EL (cell line): ENCODE measurements around the gene TPP1.

Experiments
- DNase-seq: peaks from one replicate; pipeline ENCODE4 v3.0.0-alpha.2; 2016

The TPP1 gene

GRCh38 chr11:6586434-6587359 lies 32.5 kb downstream of the TPP1 start:
- DNase-seq, result no peak

- no peak for DNase-seq
These were observed 34.7 kb downstream of the TPP1 start for GRCh38 chr11:6584528-6584927.

DNA sequence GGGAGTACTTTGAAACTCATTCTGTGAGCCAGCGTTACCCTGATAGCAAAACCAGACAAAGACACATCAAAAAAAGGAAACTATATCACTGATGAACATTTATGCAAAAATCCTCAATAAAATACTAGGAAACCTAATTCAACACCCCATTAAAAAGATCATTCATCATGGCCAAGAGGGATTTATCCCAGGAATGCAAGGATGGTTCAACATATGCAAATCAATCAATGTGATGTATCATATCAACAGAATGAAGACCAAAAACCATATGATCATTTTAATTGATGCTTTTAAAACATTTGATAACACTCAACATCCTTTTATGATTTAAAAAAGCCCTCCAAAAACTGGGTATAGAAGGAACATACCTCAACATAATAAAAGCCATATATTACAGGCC lies 35.6 kb downstream of the TPP1 start:
- DNase-seq, result no peak

- no peak for DNase-seq
These were observed 39.5 kb downstream of the TPP1 start for GRCh38 chr11:6579681-6580080.

DNA sequence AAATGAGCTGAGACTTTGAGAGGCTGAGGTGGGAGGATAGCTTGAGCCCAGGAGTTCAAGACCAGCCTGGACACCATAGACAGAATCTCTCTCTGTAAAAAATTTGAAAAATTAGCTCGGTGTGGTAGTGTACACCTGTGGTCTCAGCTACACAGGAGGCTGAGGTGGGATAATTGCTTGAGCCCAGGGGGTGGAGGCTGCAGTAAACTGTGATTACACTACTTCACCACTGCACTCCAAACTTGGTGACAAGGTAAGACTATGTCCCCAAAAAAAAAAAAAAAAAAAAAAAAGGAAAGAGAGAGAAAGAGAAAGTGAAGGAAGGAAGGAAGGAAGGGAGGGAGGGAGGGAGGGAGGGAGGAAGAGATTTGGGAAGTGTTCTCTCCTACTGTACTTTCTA lies 41.1 kb downstream of the TPP1 start:
- DNase-seq, result no peak

- peak; percentile 62 for DNase-seq
These were observed 42.5 kb downstream of the TPP1 start for GRCh38 chr11:6576471-6577373.

DNA sequence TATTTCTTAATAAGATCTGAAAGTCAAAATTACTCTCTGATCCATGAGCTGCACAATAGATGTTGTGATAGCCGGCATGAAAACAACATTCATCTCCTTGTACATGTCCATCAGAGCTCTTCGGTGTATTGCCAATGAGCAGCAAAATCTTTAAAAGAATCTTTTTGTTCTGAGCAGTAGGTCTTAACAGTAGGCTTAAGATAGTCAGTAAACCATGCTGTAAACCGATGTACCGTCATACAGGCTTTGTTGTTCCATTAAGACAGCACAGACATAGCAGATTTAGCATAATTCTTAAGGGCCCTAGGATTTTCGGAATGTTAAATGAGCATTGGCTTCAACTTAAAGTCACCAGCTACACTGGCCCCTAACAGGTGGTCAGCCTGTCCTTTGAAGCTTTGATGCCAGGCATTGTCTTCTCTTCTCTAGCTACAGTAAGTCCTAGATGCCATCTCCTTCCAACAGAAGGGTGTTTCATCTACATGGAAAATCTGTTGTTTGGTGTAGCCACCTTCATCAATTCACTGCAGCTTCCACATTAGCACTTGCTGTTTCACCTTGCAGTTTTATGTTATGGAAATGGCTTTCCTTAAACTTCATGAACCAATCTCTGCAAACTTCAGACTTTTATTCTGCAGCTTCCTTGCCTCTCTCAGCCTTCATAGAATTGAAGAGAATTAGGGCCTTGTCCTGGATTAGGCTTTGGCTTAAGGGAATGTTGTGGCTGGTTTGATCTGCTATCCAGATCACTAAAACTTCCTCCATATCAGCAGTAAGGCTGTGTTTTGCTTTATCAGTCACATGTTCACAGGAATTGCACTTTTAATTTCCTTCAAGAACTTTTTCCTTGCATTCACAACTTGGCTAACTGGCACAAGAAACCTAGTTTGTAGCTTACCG lies 44.2 kb downstream of the TPP1 start:
- no peak for DNase-seq

DNA sequence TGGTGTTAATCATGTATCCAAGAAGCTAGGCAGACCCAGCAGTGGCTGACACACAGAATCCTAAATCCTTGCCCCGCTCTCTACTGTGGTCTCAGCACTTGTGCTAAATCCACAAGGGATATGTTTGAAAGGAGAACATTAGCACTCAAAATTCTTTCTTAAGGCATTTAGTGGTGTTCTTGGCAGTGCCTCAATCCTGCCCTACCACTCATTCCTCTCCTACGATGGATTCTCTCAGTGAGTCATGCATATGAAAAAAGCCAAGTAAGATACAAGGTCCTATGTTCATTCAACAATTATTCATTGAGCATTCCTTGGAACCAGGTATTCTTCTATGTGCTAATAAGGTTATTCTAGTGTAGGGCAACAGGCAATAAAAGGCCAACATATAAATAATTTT lies 47.0 kb downstream of the TPP1 start:
- DNase-seq, result peak; percentile 61

GRCh38 chr11:6571434-6572008 lies 47.7 kb downstream of the TPP1 start:
- DNase-seq, result no peak

DNA sequence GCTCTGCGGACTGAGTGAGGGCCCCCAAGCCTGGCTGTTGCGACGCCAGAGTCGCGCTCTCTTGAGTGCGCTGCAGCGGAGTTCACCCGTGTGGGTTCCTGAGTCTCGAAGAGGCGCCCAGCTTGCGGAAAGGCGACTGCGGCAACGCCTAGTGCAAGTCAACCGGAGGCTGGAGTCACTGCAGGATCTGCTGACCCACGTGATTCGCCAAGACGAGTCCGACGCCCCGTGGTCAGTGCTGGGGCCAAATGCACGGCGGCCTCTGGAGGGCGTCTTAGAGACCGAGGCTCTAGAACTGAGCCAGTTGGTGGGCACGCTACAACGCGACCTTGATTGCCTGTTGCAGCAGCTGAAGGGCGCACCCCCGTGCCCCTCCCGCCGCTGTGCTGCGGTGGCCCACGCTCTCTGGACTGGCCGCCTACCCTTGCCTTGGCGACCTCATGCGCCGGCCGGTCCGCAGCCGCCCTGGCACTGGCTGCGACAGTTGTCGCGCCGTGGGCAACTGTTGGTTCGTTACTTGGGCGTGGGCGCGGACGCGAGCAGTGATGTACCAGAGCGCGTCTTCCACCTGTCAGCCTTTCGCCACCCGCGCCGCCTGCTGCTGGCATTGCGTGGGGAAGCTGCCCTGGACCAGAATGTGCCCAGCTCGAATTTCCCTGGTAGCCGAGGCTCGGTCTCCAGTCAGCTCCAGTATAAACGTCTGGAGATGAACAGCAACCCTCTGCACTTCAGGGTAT lies 48.4 kb downstream of the TPP1 start:
- DNase-seq, result no peak

DNA sequence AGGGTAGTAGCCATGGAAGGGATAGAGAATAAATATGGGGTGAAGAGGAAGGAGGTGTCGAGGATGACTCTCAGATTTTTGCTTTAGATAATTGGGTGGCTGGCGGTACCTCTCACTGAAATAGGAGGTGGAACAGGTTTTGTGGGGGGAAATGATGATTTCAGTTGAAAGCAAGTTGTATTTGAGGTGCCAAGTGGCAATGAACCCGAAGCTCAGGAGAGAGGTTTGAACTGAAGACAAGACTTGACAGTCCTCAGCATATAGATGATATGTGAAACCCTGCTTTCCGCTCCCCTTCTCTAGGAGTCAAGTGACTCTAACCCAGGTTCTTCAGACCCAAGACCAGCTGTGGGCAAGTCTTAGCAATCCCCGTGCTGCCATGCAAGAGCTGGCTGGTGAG lies 49.5 kb downstream of the TPP1 start:
- no peak for DNase-seq

- peak; percentile 20 for DNase-seq
These were observed 50.9 kb downstream of the TPP1 start for GRCh38 chr11:6568191-6568918.

DNA sequence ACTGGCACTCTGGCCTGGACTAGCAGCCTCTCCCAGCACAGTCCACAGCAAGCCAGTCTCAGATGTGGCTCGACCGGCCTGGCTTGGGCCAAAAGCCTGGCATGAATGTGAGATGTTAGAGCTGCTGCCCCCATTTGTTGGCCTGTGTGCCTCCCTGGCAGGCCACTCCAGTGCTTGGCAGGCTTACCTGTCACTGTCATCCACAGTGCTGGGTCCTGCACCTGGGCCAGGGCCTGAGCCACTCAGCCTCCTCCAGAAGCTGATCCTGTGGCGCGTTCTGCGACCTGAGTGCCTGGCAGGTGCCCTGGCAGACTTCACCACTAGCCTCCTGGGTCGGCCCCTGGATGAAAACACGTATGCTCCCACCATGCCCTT lies 51.9 kb downstream of the TPP1 start:
- no peak for DNase-seq

DNA sequence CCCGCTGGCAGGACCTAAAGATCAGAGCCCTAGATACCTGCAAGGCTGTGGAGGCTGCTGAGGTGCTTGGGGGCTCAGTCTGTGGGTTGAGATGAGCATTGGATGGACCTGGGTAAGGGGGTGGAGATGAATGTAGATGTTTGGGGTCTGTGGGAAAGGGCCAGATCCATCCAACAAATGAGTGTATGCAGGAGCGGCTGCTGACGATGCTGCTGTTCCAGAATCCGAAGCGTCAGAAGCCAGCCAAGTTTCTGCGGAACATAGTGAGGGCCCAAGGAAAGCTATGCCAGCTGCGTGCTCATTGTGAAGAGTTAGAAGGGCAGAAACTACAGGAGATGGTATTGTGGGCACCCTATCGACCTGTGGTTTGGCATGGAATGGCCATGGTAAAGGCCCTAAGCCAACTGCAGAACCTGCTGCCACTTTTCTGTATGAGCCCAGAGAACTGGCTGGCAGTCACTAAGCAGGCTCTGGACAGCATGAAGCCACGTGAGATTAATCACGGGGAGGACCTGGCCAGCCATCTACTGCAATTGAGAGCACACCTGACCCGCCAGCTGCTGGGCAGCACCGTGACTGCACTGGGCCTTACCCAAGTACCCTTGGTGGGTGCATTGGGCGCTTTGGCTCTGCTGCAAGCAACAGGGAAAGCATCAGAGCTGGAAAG lies 52.4 kb downstream of the TPP1 start:
- DNase-seq, result no peak

GRCh38 chr11:6565988-6566703 lies 53.1 kb downstream of the TPP1 start:
- DNase-seq, result no peak

DNA sequence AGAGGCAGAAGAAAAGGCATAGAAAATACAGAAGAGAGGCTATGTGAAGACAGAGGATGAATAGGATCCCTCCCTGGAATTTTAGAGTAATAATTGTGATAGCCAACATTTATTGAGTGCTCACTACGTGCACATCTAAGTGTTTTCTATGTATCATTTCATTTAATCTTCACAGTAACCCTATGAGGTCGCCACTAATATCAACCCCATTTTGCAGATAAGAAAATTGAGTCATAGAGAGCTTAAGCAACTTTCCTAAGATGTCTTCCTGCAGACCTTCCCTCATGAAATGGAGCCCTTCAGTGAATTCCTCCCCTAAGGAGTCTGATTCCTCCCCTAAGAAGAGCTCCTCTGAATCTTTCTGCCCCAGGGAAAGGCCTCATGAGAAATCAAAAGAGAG lies 53.9 kb downstream of the TPP1 start:
- DNase-seq, result no peak

- no peak for DNase-seq
These were observed 55.6 kb downstream of the TPP1 start for GRCh38 chr11:6563667-6564066.

GRCh38 chr11:6563121-6563619 lies 56.1 kb downstream of the TPP1 start:
- DNase-seq, result peak; percentile 11
